HG02571 (cell line): ENCODE results near the gene HYCC1.
A peak's percentile ranks its signal among the peaks of the same experiment; 100 is the strongest.

ENCODE experiments used
- ATAC-seq: cut with Tn5 transposase; IDR thresholded peaks from one replicate; pipeline ENCODE4 v1.9.1; 2021; ENCODE audit warnings: mild to moderate bottlenecking, moderate library complexity; ENCODE audit not compliant: unreplicated experiment

The HYCC1 gene

DNA sequence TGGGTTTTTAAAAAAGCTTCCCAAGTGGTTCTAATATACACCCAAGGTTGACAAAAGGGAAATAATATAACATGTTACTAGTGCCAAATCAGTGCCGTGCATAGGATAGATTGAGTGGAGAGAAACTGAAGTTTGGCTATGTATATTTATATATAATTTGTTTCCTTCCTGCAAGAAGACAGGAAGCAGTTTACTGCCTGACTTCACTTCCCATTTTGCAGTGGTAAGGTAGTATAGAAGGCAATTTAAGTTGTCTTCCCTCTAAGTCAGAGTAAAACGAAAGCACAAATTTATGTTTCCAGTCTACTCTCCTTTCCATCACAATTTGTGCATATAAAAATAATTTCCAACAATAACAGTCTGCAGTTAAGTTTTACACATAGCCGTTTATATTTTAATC lies 3.4 kb upstream of the HYCC1 start:
- no peak for ATAC-seq

DNA sequence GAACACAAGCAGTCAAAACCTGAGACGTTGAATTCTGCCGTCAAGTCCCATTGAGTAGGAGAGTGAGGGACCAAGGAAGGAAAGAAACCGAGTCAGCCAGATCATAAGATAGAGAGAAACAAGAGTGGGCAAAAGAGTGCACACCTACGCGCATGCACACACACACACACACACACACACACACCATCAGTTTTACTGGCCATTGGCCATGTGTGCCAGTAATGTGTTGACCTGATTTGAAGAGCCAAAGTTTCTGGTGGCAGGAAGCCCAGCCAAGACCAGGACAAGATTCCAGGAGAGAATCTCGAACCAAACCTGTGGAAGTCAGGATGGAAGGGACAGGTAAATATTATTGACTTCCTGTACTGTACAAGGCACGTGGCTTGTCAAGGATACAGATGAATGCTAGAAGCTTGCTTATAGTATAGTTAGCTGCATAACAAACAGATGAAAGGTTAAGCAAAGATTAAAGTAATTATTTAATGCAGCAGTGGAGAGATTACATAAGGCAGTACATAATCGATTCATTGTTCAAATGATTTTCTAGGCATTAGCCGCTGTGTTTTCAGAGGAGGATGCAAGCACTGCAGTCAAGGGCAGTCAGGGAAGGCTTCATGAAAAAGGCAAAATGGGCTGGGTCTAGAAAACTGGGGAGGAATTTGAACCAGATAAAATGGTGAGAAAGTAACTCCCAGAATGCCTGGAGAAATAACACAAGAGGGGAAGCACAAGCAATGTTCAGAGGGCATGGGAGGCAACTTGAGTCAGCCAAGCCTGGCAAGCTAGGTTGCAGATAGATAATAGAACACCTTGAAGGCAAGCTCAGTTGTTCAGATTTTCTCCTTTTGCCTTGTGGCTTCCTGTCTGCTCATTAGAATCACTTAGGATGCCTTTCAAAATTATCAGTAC lies 2.7 kb upstream of the HYCC1 start:
- no peak for ATAC-seq

DNA sequence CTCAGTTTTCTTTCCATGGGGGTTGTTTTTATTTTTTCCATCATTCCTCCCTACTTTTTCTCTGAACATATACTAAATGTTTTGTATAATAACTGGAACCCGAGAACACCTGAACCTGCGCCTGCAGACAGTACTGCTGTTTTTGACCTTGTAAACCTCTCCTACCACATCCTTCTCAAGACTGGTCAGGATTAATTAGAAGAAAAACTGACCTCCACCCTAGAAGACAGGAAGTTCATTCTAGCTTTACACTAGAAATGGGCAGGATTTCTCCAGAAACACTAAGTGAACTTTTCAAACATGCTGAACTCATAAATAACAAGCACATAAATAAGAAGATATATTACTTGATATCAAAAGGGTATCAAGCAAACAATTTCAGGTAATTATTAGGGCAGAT lies 751 bp upstream of the HYCC1 start:
- ATAC-seq: no peak

DNA sequence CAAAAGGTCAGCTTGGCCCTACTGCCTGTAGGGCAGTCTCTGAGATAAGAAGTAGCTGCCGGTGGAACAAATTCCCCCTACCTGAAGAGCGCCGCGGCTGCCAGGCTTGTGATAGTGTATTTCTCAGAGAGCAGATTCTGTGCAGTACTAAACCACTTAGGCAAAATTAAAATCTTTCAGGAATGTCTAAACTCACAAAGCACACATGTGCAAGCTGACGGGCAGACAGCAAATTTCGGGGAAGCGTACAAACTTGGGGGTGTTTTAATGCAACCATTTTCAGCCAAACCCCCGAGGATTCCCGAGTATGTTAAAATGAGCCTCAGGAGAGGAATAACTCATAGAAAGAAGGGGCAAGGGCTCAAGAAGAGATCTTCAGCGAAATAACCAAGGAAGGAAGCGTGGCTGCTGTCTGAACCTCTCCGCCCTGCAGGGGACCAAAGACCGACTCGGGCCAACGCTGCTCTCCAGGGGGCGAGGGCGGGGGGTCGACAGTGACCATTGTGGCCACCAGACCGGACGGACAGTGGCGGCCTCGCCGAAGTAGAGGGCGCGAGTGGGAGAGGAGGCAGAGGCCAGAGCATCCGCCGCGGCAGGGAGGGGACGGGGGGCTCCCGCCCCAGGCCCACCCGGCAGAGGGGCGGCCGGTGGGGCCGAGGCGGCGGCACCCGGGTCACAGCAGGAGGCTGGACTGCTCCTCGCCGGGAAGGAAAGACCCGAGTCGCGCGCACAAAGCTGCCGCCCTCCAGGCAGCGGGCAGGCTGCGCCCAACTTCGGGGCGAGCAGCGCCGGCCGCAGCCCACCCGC lies 819 bp downstream of the HYCC1 start:
- ATAC-seq: peak; percentile 6

DNA sequence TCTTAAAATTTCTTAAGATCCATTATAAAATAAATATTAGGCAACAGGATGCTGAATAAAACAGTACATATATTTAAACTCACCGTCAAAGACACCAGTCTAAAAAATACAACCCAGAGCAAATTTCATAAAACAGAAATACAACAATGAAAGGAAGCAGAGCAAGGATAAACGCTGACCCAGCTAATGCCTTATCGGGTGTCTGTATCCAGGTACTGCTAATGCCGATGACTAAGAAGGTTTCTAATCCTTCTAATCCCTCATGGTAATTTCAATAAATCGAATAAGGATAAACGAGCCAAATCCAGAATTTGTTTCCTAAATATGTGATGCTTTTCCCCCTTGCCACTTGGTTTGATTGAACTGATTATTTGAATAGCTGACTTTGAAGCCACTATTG lies 1.7 kb downstream of the HYCC1 start:
- no peak for ATAC-seq

DNA sequence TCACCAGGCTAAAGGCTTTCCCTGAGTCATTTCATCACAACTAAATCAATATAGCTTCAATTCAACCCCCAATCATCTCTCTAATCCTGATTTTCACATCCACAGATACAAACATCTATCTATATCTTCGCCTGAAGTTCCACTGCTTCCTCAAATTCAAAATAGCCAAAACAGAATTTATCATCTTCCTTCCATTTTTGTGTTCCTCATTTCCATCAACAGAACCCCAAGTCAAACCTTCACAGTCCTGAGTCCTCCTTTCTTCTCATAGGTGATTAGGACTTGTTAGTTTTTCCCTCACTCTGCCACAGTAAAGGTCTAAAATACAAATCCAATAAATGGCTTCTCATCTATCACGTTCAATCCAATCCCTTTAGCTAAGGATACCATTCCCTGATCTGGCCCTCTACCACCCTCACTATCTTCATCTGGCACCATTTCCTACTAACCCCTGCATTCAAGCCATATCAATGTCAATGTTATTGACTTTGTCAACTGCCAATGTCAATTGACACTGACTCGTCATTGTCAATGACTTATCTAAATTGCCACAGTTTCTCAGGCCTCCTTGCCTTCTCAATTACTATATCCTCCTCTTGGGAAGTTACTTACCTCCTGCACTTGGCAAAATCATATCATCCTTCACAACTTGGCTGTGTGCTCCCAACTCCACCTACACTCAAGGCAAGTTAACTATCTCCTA lies 2.6 kb downstream of the HYCC1 start:
- no peak for ATAC-seq

DNA sequence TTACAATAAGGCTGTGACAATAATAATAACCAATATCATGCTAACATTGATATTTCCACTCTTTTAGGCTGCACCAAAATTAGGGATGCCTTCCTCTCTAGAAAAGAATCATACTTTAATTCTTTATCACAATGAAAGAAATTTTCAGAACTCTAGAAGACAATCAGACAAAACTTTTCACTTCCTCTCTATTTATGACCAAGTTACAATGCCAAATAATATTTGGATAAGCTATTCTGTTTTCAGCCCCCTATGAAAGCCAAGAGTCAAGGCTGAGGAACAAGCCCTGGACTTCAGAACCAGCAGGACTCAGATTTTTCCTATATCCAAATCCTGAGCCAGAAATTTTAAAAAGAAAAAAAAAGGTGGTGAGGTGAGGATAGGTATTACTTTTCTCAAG lies 4.6 kb downstream of the HYCC1 start:
- ATAC-seq: no peak

DNA sequence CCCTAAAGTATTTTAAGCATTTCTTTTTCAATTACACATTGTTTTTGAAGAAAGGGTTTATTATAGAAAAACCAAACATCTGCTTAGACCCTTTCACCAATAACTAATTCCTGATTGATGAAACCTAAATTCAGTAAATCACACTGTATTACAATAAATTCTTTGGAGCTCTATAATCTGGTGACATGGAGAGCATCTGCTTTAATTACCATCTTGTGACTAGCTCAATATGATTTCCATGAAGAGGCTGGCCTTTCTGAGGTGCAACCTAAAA lies 9.7 kb downstream of the HYCC1 start:
- no peak for ATAC-seq

DNA sequence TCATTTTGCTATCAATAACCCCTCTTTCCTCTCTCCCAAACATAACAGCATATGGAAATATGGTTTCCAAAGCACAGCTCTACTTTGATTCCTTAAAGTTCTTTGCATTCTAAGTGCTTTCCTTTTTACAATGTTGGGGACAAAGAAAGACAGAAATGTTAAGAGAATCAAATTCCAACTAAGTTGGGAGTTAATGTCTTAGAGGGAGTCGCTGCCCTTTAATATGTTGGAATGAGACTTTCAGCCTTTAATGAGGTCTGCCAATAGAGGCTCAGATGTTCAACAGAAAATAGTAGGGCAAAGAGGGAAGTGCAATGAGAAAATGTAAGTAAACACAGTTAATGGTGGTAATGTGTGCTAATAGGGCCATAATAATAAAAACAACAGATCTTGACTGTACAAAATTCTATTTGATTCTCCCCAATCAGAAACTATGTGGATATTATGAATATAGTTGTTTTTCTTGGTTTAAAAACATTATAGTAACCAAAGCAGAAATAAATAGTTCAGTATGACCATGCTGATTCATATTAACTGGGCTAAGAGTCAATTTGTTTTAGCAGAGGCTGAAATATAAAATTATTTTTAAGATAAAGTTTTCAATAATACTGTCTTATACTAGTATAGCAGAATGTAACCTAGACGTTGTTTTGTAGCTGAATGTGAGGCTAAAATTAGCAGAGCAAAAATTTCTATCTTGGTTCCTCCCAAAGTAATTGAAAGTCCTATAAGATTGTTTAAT lies 10.3 kb downstream of the HYCC1 start:
- ATAC-seq: no peak

DNA sequence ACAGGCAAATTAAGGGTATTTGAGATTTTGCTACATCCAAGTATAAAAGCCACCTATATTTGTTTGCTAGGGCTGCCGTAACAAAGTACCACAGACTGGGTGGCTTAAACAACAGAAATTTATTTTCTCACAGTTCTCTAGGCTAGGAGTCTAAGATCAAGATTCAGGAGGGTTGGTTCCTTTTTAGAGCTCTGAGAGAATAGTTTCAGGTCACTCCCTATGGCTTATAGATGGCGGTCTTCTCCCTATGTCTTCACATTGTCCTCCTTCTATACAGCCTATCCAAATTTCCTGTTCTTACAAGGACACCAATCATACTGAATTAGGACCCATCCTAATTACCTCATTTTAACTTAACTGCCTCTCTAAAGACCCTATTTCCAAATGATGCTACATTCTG lies 11.2 kb downstream of the HYCC1 start:
- no peak for ATAC-seq

DNA sequence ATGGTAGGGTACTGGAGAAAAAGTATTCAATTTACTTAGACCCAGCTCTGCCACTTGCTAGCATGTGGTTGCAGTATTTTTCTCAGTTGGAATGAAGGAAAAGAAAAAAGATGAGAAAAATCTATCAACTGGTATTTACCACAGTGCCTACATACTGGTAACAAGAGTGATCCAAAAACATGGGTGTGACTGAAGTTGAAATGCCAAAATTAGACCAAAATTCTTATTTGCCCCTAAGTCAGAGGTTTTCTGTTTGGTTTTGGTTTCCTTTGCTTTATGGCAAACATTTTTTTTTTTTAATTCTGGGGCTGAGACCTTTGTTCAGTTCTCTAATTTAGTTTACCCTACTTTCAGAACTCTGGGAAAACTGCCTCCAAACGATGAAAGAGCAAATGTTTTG lies 12.3 kb downstream of the HYCC1 start:
- ATAC-seq: no peak

DNA sequence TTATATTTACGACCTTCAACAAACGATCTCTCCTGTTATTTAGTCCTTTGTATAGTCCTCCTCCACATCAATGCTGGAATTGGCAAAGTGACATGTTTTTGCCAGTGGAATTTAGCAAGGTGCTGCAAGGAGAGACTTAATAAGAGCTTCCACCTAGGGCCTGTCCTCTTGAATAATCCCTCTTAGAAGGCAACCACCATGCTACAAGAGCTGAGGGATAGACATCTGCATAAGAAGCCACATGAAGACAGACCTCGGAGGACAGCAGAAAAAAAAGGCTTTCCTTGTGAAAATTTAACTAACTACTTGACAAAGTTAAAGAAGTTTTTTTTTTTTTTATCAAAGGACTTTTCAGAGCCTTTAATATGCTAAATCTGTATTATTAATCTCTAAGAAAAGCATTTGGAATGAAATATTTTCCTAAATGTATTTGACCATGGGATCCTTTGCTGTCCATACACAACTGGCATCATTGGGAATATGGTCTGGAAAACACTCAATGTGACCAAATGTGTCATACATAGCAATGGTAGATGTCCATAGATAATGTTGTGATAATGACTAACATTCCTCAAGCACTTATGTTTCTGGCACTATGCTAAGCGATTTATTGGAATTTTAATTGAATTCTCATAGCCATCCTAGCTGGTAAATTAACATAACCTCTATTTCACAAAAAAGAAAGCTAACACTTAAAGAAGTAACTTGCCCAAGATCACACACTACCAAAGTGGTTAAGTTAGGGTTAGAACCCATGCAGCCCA lies 13.2 kb downstream of the HYCC1 start:
- ATAC-seq: no peak

DNA sequence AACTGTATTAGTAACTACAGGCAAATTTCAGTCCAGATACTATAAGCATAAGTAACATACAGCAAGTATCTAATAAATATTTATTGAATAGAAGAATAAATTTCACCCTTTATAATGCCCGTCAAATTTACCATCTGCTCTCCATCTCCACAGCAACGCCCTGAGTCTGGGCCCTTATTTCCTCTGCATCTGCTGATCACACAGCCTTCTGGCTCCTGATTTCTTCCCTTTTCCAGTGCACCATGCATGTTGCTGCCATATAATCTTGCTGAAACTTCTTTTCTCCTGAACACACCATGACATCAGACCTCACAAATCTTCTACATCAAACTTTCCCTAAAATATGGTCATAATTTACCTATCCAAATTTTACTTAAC lies 15.4 kb downstream of the HYCC1 start:
- ATAC-seq: no peak

DNA sequence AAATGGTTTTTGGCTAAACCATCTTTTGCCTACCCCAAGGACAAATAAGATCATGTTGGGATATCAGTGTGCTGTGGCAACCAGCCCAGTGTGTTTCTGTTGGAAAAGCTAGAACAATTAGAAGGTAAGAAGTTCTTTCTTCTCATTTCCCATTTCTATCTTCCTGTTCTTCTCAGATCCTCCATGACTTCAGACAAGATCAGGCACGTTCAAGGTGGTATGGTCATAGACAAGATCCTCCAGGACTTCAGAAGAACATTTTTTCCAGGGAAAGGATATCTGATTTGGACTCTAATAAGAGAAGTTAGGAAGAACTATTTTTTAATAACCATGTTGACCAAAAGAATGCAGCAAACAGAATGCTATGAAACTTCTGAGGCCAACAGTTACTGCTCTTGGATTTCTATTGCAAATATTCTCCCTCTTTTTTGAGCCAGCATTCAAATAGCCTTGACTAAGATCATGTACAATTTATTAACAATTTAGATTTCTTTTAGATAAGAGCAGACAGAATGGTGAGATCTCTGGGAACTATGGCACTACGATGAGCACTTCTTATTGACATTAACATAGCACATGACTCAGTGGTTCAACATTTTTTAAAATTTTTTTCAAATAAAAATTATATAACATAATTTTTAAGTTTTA lies 15.9 kb downstream of the HYCC1 start:
- ATAC-seq: no peak

DNA sequence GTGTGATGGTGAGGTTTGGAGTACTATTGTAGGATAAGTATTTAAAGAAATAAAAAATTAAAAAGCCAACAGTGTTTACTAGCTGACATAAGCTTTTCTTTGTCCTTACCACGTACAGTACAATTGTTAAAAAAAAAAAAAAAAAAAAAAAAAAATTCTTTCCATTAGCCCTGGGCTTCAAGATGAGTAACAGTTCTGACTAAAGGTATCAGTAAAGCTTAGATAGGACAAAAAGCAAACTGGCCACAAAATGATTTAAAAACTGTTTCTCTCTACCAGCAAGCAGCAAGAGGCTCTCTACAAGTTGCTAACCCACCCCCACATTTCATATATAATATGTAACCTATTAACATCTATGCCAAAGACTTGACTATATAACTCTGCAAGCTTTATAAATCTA lies 17.5 kb downstream of the HYCC1 start:
- no peak for ATAC-seq

DNA sequence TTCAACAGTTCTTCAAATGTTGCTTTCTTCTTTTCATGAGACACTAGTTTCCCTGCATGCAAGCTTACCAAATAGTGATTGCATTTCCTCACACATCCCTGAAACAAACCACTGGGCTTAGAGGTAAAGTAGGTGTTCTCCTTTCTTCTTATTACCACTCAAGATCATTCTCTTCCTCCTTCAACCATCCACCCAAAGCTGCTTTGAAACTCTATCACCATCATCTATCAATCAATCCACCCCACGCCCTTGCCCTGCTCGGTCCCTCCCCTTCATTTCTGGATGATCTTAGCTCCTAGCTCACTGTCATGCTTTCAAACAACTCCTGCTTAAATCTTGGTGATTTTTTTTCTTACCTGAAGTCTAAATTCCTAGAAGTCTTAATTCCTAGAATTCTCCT lies 18.9 kb downstream of the HYCC1 start:
- no peak for ATAC-seq

DNA sequence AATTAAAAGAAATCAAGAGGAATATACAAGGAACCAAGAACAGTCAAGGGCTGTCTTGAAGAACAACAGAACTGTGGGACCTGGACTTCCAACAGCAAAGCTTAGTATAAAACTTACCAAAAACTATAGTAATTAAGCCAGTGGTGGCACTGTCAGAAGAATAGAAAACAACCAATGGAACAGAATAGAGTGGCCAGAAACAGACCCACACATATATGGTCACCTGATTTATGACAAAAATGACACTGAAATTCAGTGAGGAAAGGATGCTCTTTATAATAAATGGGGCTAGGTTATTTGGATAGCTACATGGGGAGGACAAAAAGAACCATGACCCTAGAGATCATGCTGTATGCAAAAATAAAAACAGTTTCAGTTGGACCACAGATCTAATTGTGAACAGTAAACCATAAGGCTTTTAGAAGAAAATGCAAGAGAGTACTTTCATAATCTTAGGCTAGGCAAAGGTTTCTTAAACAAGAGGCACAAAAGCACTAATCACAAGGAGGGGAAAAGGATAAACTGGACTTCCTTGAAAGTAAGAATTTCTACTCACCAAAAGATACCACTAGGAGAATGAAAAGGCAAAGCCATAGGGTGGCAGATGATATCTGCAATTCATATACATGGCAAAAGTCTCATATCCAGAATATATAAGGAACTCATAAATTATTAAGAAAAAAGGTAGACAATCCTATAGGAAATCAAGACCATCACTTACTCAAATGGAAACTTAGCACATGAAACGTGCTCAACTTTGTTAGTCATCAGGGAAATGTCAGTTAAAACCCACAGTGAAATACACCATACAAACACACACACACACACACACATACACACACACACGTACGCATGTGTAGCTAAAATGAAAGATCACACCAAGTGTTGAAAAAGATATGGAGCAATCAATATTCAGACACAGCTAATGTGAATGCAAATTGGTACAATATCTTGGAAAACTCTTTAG lies 20.8 kb downstream of the HYCC1 start:
- peak; percentile 78 for ATAC-seq

DNA sequence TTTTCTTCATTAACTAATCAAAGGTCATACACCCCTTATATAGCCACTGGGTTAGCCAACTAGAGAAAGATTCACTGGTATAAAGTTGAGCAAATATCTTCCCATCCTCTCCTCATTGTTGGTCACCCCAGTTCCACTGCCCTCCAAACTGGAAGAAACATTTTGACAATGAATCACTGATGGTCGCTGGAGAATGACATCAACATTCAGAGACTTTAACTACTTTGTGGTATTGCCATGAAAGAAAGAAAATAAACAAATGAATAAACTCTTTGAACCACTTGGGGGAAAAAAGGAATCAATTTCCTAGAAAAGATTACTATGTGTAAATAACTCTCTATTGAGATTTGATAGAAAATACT lies 23.4 kb downstream of the HYCC1 start:
- no peak for ATAC-seq
